Activated naive CD8-positive, alpha-beta T cell treated with anti-CD3 and anti-CD28 coated beads, Interleukin-2, amount 10 ng/mL, durations not matched to agents 7 days and 5 days (primary cell): Measurements from ENCODE around the gene CRYBG3. TPM values are rescaled to one million over a fixed set of nuclear protein-coding genes. Genes with fewer than 3 reads are reported as not detected.

Experiments used
- ATAC-seq: fragments of 150-1000 bp; cut with Tn5 transposase; one replicate; pipeline ENCODE4 v1.10.0; 2021; ENCODE audit warnings: low read depth, moderate library complexity
- POLR2A ChIA-PET: fragments of 350-600 bp; sonication (Branson Sonifier 250); formaldehyde crosslinking; loops from one replicate; lab custom pipeline; 2021; ENCODE audit warnings: antibody characterized with exemption; lab: Charles Lee
- DNase-seq: peaks from one replicate; pipeline ENCODE4 v3.0.0; 2021
- H3K27ac Mint-ChIP-seq: one replicate; pipeline ENCODE4 v1.8.0; 2022; ENCODE audit warnings: mild to moderate bottlenecking, mixed read lengths
- H3K27me3 Mint-ChIP-seq: one replicate; pipeline ENCODE4 v1.8.0; 2022; ENCODE audit warnings: mild to moderate bottlenecking, moderate library complexity, mixed read lengths
- H3K36me3 Mint-ChIP-seq: one replicate; pipeline ENCODE4 v1.8.0; 2021; ENCODE audit warnings: mild to moderate bottlenecking, mixed read lengths
- H3K4me1 Mint-ChIP-seq: one replicate; pipeline ENCODE4 v1.8.0; 2021; ENCODE audit warnings: mixed read lengths
- H3K4me3 Mint-ChIP-seq: one replicate; pipeline ENCODE4 v1.8.0; 2022; ENCODE audit warnings: mild to moderate bottlenecking, moderate library complexity, mixed read lengths
- H3K9me3 Mint-ChIP-seq: one replicate; pipeline ENCODE4 v1.8.0; 2021; ENCODE audit warnings: mixed read lengths
- total RNA-seq, 2 experiments: library from RNA; stranded (reverse); gene quantifications; one replicate each; pipeline ENCODE4 v1.2.3, GENCODE V29; 2021

The CRYBG3 gene
- total RNA-seq, 2 experiments from 2014 or later: 5.3 to 5.7 TPM

- POLR2A ChIA-PET: no interaction called here
Measured at GRCh38 chr3:97949110-97949485, 127.3 kb downstream of the CRYBG3 start.

DNA sequence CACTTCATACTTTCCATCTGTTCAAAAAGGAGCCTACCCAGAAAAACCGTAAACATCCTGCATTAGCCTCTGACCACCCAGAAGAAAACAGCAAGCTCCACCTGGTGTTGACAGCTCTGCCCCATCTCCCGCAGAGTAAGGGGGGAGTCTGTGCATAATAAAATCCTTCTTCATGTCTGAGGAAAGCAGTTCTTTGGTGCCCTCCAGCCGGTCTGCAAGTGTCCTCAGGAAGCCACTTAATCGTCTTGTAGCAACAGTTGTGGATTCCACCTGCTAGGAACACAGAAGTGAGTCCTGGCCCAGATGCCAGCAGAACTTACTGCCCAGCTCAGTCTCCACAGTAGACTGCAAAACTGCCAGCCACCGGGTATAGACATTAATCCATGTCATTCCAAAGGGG, 127.9 kb downstream of the CRYBG3 start:
- POLR2A ChIA-PET: no interaction called here
- H3K36me3 Mint-ChIP-seq: peaks cover 46% of the 10 kb centered on the region
- peaks cover 8% of the 10 kb centered on the region for H3K4me1 Mint-ChIP-seq
- no peaks in the 10 kb centered on the region for H3K9me3 Mint-ChIP-seq
- no peaks in the 10 kb centered on the region for H3K27me3 Mint-ChIP-seq
- no peak overlapping the region for H3K4me3 Mint-ChIP-seq
- ATAC-seq (no peak), DNase-seq (no peak)
- H3K27ac Mint-ChIP-seq: no peak overlapping the region

More at GRCh38 chr3:97949110-97949485, 127.3 kb downstream of the CRYBG3 start:
- ATAC-seq (no peak), DNase-seq (no peak)
- Mint-ChIP-seq H3K27ac (no peak overlapping the region), H3K4me1 (peaks cover 4% of the 10 kb centered on the region), H3K36me3 (peaks cover 42% of the 10 kb centered on the region), H3K9me3 (no peaks in the 10 kb centered on the region), H3K4me3 (no peak overlapping the region), H3K27me3 (no peaks in the 10 kb centered on the region)

DNA sequence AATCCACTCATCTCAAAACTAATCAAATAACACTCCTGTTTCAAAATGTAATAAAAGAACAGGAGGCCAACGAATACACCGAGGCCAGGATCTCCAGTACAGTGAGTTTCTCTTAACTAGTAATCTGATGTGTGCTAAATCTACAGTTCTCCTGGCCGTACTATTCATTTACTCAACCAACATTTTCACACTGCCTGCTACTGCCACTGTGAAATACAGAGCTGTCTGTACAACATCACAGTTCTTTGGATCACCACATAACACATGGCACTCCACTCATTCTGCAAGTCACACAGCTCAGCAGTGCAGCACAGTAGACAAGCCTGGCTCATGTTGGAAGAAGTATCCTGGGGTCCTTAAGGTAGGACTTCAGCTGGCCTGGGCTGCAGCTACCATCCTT, 128.5 kb downstream of the CRYBG3 start:
- no peak for ATAC-seq

GRCh38 chr3:97952280-97952679, 130.5 kb downstream of the CRYBG3 start:
- ATAC-seq (no peak), DNase-seq (no peak)
- POLR2A ChIA-PET: no interaction called here
- Mint-ChIP-seq H3K27me3 (no peaks in the 10 kb centered on the region), H3K36me3 (peaks cover 34% of the 10 kb centered on the region), H3K4me3 (no peak overlapping the region), H3K27ac (no peak overlapping the region), H3K4me1 (peaks cover 12% of the 10 kb centered on the region), H3K9me3 (no peaks in the 10 kb centered on the region)

More for the DNA sequence above, 128.5 kb downstream of the CRYBG3 start:
- Mint-ChIP-seq H3K27ac (no peak overlapping the region), H3K27me3 (no peaks in the 10 kb centered on the region), H3K4me3 (no peak overlapping the region), H3K36me3 (peaks cover 45% of the 10 kb centered on the region), H3K4me1 (peaks cover 12% of the 10 kb centered on the region), H3K9me3 (no peaks in the 10 kb centered on the region)
- DNase-seq: no peak
- POLR2A ChIA-PET: no interaction called here

DNA sequence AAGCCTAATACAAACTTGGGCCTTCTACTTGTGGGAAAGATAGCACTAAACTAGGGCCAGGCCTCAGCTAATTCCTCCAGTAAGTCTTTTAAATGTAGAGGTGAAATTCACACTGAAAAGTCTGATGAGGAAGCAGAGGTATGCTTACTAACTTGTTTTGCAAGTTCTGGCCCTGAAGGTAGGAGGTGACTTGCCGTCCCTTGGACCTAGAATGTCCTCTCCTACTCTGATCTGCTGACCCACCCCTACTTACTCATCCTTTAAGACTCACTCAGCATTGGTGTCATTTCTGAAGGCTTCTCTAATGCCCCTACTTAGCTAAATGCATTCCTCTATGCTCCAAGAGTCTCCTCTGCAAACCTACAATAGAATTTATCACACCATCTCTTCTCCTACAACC, 131.1 kb downstream of the CRYBG3 start:
- DNase-seq: no peak
- H3K27me3 Mint-ChIP-seq: no peaks in the 10 kb centered on the region
- H3K36me3 Mint-ChIP-seq: peaks cover 37% of the 10 kb centered on the region
- H3K9me3 Mint-ChIP-seq: no peaks in the 10 kb centered on the region
- no peak overlapping the region for H3K4me3 Mint-ChIP-seq
- H3K4me1 Mint-ChIP-seq: peaks cover 12% of the 10 kb centered on the region
- H3K27ac Mint-ChIP-seq: no peak overlapping the region
- ATAC-seq: no peak
- POLR2A ChIA-PET: no interaction called here

DNA sequence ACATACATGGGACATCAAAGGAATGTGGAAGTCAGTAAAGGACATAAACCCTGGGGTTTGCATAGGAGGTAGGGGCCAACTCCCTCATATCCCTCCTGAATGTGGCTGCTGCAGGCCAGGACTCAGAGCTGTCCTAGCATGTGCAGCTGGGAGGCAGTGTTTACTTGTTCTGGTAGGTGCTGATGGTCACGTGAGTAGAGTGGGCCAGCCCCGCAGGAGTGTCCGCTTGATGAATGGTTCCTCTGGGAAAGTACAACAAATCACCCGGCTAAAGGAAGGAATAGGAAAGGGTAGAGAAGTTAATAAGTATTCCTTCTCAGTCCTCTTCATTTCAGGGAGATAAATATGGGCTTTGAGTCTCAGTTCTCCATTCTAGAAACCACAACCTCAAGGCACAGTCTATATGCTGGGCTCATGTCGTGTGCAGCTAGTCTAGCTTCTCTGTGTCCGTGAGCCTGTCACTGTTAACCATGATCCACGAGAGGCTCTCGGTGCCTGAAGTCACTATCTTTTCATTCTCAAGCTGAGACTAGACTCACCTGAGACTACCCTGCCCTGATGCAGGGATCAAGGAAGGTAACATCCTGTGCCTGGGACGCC, 132.5 kb downstream of the CRYBG3 start:
- no peak overlapping the region for H3K4me3 Mint-ChIP-seq
- DNase-seq (no peak), ATAC-seq (no peak)
- no peaks in the 10 kb centered on the region for H3K27me3 Mint-ChIP-seq
- H3K36me3 Mint-ChIP-seq: peaks cover 30% of the 10 kb centered on the region
- POLR2A ChIA-PET: no interaction called here
- H3K4me1 Mint-ChIP-seq: peaks cover 12% of the 10 kb centered on the region
- H3K9me3 Mint-ChIP-seq: no peaks in the 10 kb centered on the region
- peak overlapping the region; percentile 51 for H3K27ac Mint-ChIP-seq

- DNase-seq (no peak), ATAC-seq (no peak)
- no peaks in the 10 kb centered on the region for H3K27me3 Mint-ChIP-seq
- no peak overlapping the region for H3K4me3 Mint-ChIP-seq
- peaks cover 8% of the 10 kb centered on the region for H3K4me1 Mint-ChIP-seq
- POLR2A ChIA-PET: no interaction called here
- H3K9me3 Mint-ChIP-seq: no peaks in the 10 kb centered on the region
- H3K36me3 Mint-ChIP-seq: peaks cover 24% of the 10 kb centered on the region
- no peak overlapping the region for H3K27ac Mint-ChIP-seq
Measured at GRCh38 chr3:97956051-97956450, 134.2 kb downstream of the CRYBG3 start.

GRCh38 chr3:97957617-97958311, 136.0 kb downstream of the CRYBG3 start:
- no peak overlapping the region for H3K27ac Mint-ChIP-seq

GRCh38 chr3:97958396-97958795, 136.6 kb downstream of the CRYBG3 start:
- H3K4me3 Mint-ChIP-seq: no peak overlapping the region
- peaks cover 10% of the 10 kb centered on the region for H3K4me1 Mint-ChIP-seq
- ATAC-seq (no peak), DNase-seq (no peak)
- POLR2A ChIA-PET: no interaction called here
- H3K27me3 Mint-ChIP-seq: no peaks in the 10 kb centered on the region
- peaks cover 30% of the 10 kb centered on the region for H3K36me3 Mint-ChIP-seq
- H3K27ac Mint-ChIP-seq: no peak overlapping the region
- no peaks in the 10 kb centered on the region for H3K9me3 Mint-ChIP-seq

More at GRCh38 chr3:97957617-97958311, 136.0 kb downstream of the CRYBG3 start:
- no peak for DNase-seq
- H3K36me3 Mint-ChIP-seq: peaks cover 33% of the 10 kb centered on the region
- no peaks in the 10 kb centered on the region for H3K27me3 Mint-ChIP-seq
- POLR2A ChIA-PET: no interaction called here
- ATAC-seq: no peak
- H3K4me3 Mint-ChIP-seq: no peak overlapping the region
- peaks cover 10% of the 10 kb centered on the region for H3K4me1 Mint-ChIP-seq
- no peaks in the 10 kb centered on the region for H3K9me3 Mint-ChIP-seq

DNA sequence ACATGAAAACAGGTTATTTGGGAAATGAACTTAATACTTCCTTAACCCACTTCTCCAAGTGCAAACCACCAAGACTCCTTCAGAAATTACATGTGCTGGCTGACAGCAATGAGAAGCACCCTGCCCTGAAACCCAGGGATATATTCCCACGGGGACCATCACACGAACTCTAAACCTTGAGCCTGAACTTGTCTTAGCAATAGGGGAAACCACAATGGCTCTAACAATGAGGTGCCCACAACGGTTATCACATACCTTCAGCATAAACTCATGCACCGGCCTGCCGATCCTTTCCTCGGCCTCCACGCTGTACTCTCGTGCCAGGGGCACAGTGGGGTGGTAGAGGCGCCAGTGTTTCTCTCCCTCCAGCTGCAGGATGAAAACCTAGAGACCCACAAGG, 137.0 kb downstream of the CRYBG3 start:
- no peak for DNase-seq
- Mint-ChIP-seq H3K4me3 (no peak overlapping the region), H3K4me1 (peaks cover 10% of the 10 kb centered on the region), H3K27me3 (no peaks in the 10 kb centered on the region), H3K27ac (no peak overlapping the region), H3K9me3 (no peaks in the 10 kb centered on the region), H3K36me3 (peaks cover 31% of the 10 kb centered on the region)
- no peak for ATAC-seq
- POLR2A ChIA-PET: no interaction called here

- no peak overlapping the region for H3K4me3 Mint-ChIP-seq
- peaks cover 32% of the 10 kb centered on the region for H3K36me3 Mint-ChIP-seq
- H3K9me3 Mint-ChIP-seq: no peaks in the 10 kb centered on the region
- POLR2A ChIA-PET: interaction anchor here (0.6 kb wide), 1 partner anchor 49 kb away, joined by 5 read pairs; no protein-coding TSS in a partner anchor
- ATAC-seq (no peak), DNase-seq (no peak)
- H3K27ac Mint-ChIP-seq: no peak overlapping the region
- peaks cover 11% of the 10 kb centered on the region for H3K4me1 Mint-ChIP-seq
- H3K27me3 Mint-ChIP-seq: no peaks in the 10 kb centered on the region
Measured at GRCh38 chr3:97959872-97960271, 138.1 kb downstream of the CRYBG3 start.

GRCh38 chr3:97960551-97960950, 138.7 kb downstream of the CRYBG3 start:
- POLR2A ChIA-PET: no interaction called here
- Mint-ChIP-seq H3K27me3 (no peaks in the 10 kb centered on the region), H3K4me3 (no peak overlapping the region), H3K4me1 (peaks cover 10% of the 10 kb centered on the region), H3K9me3 (no peaks in the 10 kb centered on the region), H3K27ac (no peak overlapping the region), H3K36me3 (peaks cover 32% of the 10 kb centered on the region)
- DNase-seq: no peak
- ATAC-seq: no peak

- Mint-ChIP-seq H3K9me3 (no peaks in the 10 kb centered on the region), H3K27ac (no peak overlapping the region), H3K36me3 (peaks cover 36% of the 10 kb centered on the region), H3K4me3 (no peak overlapping the region), H3K4me1 (peaks cover 10% of the 10 kb centered on the region), H3K27me3 (no peaks in the 10 kb centered on the region)
- DNase-seq (no peak), ATAC-seq (no peak)
- POLR2A ChIA-PET: no interaction called here
Measured at GRCh38 chr3:97960993-97961766, 139.4 kb downstream of the CRYBG3 start.
